HT-29 (cell line): Measurements from ENCODE around the gene PPAT. TPM values are rescaled to one million over a fixed set of nuclear protein-coding genes. Genes with fewer than 3 reads are reported as not detected.
"Not testable (repeated sequence)": the region's sequence is repeated elsewhere in the genome, so short reads cannot be mapped to it uniquely, and the experiment has no call there.

Experiments
- DNase-seq: peaks from one replicate; pipeline ENCODE4 v3.0.0-alpha.2; 2015; ENCODE audit warnings: low spot score
- total RNA-seq: library from RNA; depleted of rRNA; stranded (reverse); fragments of >200 nt; shearing (Covaris generic); gene quantifications from 2 replicates; pipeline ENCODE4 v1.2.3, GENCODE V29; 2014; rRNA removed

Gene PPAT
- total RNA-seq, 1 experiment from 2014 or later: 20.2 TPM

- no peak for DNase-seq
These were observed 49.3 kb downstream of the PPAT start for GRCh38 chr4:56386091-56386490.

GRCh38 chr4:56375458-56375857 is 60.0 kb downstream of the PPAT start:
- no peak for DNase-seq

DNA sequence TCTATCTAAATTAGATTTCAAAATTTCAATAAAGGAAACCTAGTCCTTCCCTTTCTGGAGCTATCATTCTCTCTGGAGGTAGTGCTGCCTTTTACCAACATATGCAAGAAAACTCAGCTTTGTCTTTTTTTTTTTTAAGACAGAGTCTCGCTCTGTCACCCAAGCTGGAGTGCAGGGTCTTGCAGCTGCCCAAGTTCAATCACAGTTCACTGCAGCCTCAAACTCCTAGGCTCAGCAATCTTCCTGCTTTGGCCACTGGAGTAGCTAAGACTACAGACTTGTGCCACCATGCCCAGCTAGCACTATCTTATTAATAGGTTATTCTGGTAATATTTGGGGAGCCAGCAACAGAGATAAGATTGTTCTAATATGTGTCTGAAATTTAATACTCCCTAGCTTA is 60.5 kb downstream of the PPAT start:
- no peak for DNase-seq

- no peak for DNase-seq
These were observed 62.6 kb downstream of the PPAT start for GRCh38 chr4:56372774-56373173.

DNA sequence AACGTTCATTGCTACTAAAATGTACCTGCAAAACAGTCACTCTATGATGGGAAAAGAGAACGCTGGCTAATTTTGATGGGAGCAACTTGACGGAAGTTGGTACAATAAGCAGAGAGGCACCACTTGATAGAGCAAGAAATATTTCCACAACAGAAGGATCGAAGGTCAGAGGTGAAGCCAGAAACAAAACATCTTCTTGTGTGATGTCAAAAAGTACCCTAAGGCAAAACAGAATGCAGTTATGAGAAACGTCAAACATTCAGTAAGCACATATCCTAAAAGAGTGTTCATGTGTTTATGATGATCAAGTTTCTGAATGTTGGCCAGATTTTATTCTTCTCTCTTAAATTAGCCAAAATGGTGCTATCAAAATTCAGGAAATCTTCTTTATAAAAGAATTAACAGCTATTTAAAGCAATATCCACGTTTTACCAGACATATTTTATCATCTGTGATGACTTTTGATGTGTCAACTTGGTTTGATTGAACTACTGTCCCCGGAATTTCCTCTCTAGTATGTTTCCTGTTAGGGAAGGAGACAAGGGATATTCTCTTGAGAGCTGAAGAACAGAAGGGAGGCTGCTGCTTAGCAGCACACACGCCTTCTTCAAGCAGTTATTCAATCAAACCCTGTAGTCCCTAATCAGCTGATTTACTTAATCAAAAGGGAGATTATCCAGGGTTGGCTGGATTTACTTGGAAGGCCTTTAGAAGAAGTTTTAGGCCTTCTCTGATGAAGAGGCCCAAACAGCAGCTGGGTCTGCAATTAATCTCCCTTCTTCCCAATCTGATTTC is 63.8 kb downstream of the PPAT start:
- DNase-seq: no peak

- no peak for DNase-seq
These were observed 65.0 kb downstream of the PPAT start for GRCh38 chr4:56370377-56370776.

- not testable (repeated sequence) for DNase-seq
These were observed 72.4 kb downstream of the PPAT start for GRCh38 chr4:56362981-56363380.

DNA sequence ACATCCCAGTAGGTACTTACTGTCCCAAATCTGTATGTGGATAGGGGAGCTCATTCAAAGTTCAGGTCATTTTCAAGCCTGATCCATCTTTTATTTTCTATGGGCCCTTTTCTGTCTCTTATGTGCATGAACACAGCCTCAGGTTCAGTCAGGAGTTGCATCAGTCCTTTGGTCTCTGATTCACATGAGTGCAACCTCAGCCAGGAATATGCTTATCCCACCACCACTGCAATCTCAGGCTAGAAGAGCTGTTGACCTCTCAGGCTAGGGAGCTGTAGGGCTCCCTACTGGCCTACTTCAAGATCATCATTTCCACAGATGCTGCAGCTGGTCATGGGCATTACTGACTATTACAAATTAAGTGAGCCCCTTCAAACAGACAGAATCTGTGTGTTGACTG is 75.3 kb downstream of the PPAT start:
- no peak for DNase-seq

GRCh38 chr4:56356650-56357049 is 78.8 kb downstream of the PPAT start:
- DNase-seq: no peak

GRCh38 chr4:56348576-56348975 is 86.8 kb downstream of the PPAT start:
- no peak for DNase-seq

DNA sequence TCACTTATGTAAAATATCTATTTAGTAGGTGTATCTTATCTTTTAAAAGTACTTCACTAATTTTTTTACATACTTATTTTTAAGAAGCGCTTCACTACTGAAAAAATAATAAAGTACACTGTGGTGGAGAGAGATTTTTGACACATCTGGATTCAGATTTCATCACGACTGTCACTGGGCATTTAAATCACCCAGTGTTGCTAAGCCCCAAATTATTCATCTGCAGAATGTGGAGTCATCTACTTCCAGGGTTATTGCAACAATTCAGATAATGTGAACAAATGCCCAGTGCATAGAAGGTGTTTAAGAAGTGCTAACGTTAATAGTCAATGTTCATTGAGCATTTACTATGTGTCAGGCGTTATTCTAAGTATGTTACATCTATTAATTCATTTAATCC is 90.0 kb downstream of the PPAT start:
- no peak for DNase-seq

Other genes with a start within 250 kb of the PPAT start
- 1.8 and 4.6 TPM in 2 replicates for gene AASDH, start 48.1 kb downstream of the PPAT start, total RNA-seq
- 68.2 and 71.0 TPM in 2 replicates for gene PAICS, start 645 bp upstream of the PPAT start, total RNA-seq
- gene SRP72, start 32.0 kb upstream of the PPAT start, total RNA-seq: 49.1 and 61.6 TPM in 2 replicates
- gene ARL9, start 70.2 kb upstream of the PPAT start, total RNA-seq: 0.79 TPM in 1 of 2 replicates, not detected in the other
- gene HOPX, start 245.7 kb upstream of the PPAT start, total RNA-seq: 3.0 TPM in 2 replicates